Endothelial cell of umbilical vein (primary cell): Measurements from ENCODE around the gene SLC25A13. TPM values are rescaled to one million over a fixed set of nuclear protein-coding genes. Genes with fewer than 3 reads are reported as not detected.

Experiments used
- BruUV-seq: library from RNA; stranded (reverse); fragments of 400-500 nt; replicated peaks from 2 replicates; lab custom pipeline; 2021; lab: Mats Ljungman, UMichigan
- CTCF ChIA-PET: fragments of 300-600, 350-600 bp; sonication (Branson Sonifier 250); formaldehyde crosslinking; loops from one replicate; lab custom pipeline; 2021; ENCODE audit warnings: antibody characterized with exemption, inconsistent platforms; lab: Charles Lee
- POLR2A ChIA-PET: fragments of 300-600, 350-600 bp; sonication (Branson Sonifier 250); formaldehyde crosslinking; loops from one replicate; lab custom pipeline; 2021; ENCODE audit warnings: antibody characterized with exemption, inconsistent platforms; lab: Charles Lee
- DNase-seq: peaks from one replicate; pipeline ENCODE4 v3.0.0-alpha.2; 2011; ENCODE audit warnings: low read depth, low spot score
- FAIRE-seq: peaks from 2 replicates; lab custom pipeline; 2011; peaks lifted over from hg19 to GRCh38; lab: Jason Lieb, UNC
- H2AFZ ChIP-seq: 2 replicates; pipeline ENCODE4 v1.6.0; 2012; ENCODE audit warnings: low read depth, low read length, control low read depth, inconsistent platforms
- H3K27ac ChIP-seq: 2 replicates; pipeline ENCODE4 v1.5.1; 2011; ENCODE audit warnings: low read depth, mild to moderate bottlenecking, control low read depth, low read length, moderate library complexity; ENCODE audit not compliant: insufficient read depth
- H3K27me3 ChIP-seq, 2 experiments: 2 replicates each; pipeline versions ENCODE4 v1.6.0 to v1.6.1; 2011; ENCODE audit warnings: low read length in 2 of 2, mixed read lengths in 1 of 2; ENCODE audit not compliant: control insufficient read depth in 2 of 2, insufficient read depth in 2 of 2
- H3K36me3 ChIP-seq, 2 experiments: 2 replicates in 1 of 2; 3 replicates in 1 of 2; pipeline ENCODE4 v1.5.1; 2011; ENCODE audit warnings: low read length in 2 of 2, mild to moderate bottlenecking in 1 of 2, moderate library complexity in 1 of 2; ENCODE audit not compliant: control insufficient read depth in 2 of 2, insufficient read depth in 2 of 2; ENCODE audit errors: extremely low read depth in 1 of 2
- H3K4me1 ChIP-seq: 3 replicates; pipeline ENCODE4 v1.5.1; 2011; ENCODE audit warnings: mild to moderate bottlenecking, low read length; ENCODE audit not compliant: control insufficient read depth, insufficient read depth; ENCODE audit errors: extremely low read depth
- H3K4me2 ChIP-seq: 2 replicates; pipeline ENCODE4 v1.6.1; 2011; ENCODE audit warnings: low read length, control low read depth, mixed read lengths; ENCODE audit not compliant: insufficient read depth
- H3K4me3 ChIP-seq, 3 experiments: fragments of 200-600 bp in 1 of 3; sonication (generic), shearing (Covaris generic) in 1 of 3; replicated peaks in 1 of 3; 2 replicates each; pipeline ENCODE4 v1.5.1; 2011 to 2016; ENCODE audit warnings: control low read depth in 3 of 3, low read length in 3 of 3, mild to moderate bottlenecking in 2 of 3, inconsistent platforms in 1 of 3, low read depth in 1 of 3, moderate library complexity in 1 of 3; ENCODE audit not compliant: insufficient read depth in 1 of 3
- H3K79me2 ChIP-seq: 2 replicates; pipeline ENCODE4 v1.6.0; 2012; ENCODE audit warnings: low read length, inconsistent platforms; ENCODE audit not compliant: control insufficient read depth, insufficient read depth
- H3K9ac ChIP-seq: replicated peaks from 2 replicates; pipeline ENCODE3; 2011; ENCODE audit warnings: low read length, control low read depth; ENCODE audit not compliant: insufficient read depth; ENCODE audit errors: extremely low read depth
- H3K9me1 ChIP-seq: replicated peaks from 3 replicates; pipeline ENCODE4 v1.6.0; 2011; ENCODE audit warnings: mild to moderate bottlenecking, low read length; ENCODE audit not compliant: control insufficient read depth, insufficient read depth; ENCODE audit errors: extremely low read depth
- H3K9me3 ChIP-seq: replicated peaks from 2 replicates; pipeline ENCODE4 v1.5.1; 2012; ENCODE audit warnings: low read length, inconsistent platforms; ENCODE audit not compliant: control insufficient read depth, insufficient read depth
- H4K20me1 ChIP-seq: replicated peaks from 2 replicates; pipeline ENCODE3; 2011; ENCODE audit warnings: mild to moderate bottlenecking, low read length; ENCODE audit not compliant: control insufficient read depth, insufficient read depth; ENCODE audit errors: extremely low read depth
- CTCF ChIP-seq, 2 donors: IDR thresholded peaks; 1 replicate in 1 of 2; 2 replicates in 1 of 2; pipeline ENCODE4 v1.5.1; 2011; ENCODE audit warnings: low read length in 2 of 2, mild to moderate bottlenecking in 2 of 2, moderate library complexity in 2 of 2, control low read depth in 1 of 2, inconsistent platforms in 1 of 2, low read depth in 1 of 2; ENCODE audit not compliant: insufficient read depth in 1 of 2; ENCODE audit errors: extremely low read depth in 1 of 2
- EZH2 ChIP-seq: IDR thresholded peaks from 2 replicates; pipeline ENCODE4 v1.6.1; 2012; ENCODE audit warnings: borderline replicate concordance, low read depth, mild to moderate bottlenecking, moderate library complexity, low read length, inconsistent platforms; ENCODE audit not compliant: severe bottlenecking
- FOS ChIP-seq: IDR thresholded peaks from 2 replicates; pipeline ENCODE4 v1.6.1; 2011; ENCODE audit warnings: mild to moderate bottlenecking, low read length, moderate library complexity, borderline replicate concordance; ENCODE audit not compliant: insufficient read depth
- GATA2 ChIP-seq: IDR thresholded peaks from 2 replicates; pipeline ENCODE4 v1.7.0; 2011; ENCODE audit warnings: low read depth, mild to moderate bottlenecking, moderate library complexity, mixed read lengths, low read length; ENCODE audit not compliant: insufficient read length, insufficient read depth
- JUN ChIP-seq: IDR thresholded peaks from 2 replicates; pipeline ENCODE4 v1.6.1; 2011; ENCODE audit warnings: borderline replicate concordance, low read depth; ENCODE audit not compliant: insufficient read length, insufficient read depth
- MYC ChIP-seq: IDR thresholded peaks from one replicate; pipeline ENCODE4 v1.6.1; 2011; ENCODE audit warnings: mild to moderate bottlenecking, low read depth, low read length
- POLR2A ChIP-seq: IDR thresholded peaks from 2 replicates; pipeline ENCODE4 v1.6.1; 2012; ENCODE audit warnings: low read depth, mild to moderate bottlenecking, control low read depth, low read length
- POLR2AphosphoS5 ChIP-seq: IDR thresholded peaks from 2 replicates; pipeline ENCODE4 v1.6.1; 2012; ENCODE audit warnings: low read depth, mild to moderate bottlenecking, control low read depth, low read length, moderate library complexity; ENCODE audit not compliant: insufficient read depth
- dilution Hi-C: fragments of 300-500 bp; cut with MboI; formaldehyde crosslinking; loops from one replicate; pipeline ENCODE4 v1.15.0; 2019; ENCODE audit warnings: low sequenced_read_pairs; ENCODE audit not compliant: extremely low pct_ligation_motif_present
- intact Hi-C: fragments of 100-400 bp; cut with micrococcal nuclease; formaldehyde crosslinking; loops from one replicate; pipeline ENCODE4 v1.10.0; 2022
- polyA plus RNA-seq, 4 experiments: library from polyadenylated mRNA; depleted of rRNA in 3 of 4; stranded (reverse) in 3 of 4; unstranded in 1 of 4; fragments of >200 nt; gene quantifications; 2 replicates each; pipeline versions ENCODE4 v1.2.1 to v1.2.3, GENCODE V29; 2011 to 2012; ENCODE audit warnings: missing spikeins in 1 of 4
- total RNA-seq: library from RNA; stranded (reverse); gene quantifications from 2 replicates; pipeline ENCODE4 v1.2.3, GENCODE V29; 2021
- TF ChIP-seq, protein P1 (sequence below): IDR thresholded peaks from 2 replicates; pipeline ENCODE4 v1.6.1; 2011; ENCODE audit not compliant: insufficient read depth, insufficient read length

Gene SLC25A13
- total and polyA plus RNA-seq, 2 donors (not counting 3 experiments of a cell fraction or from before 2014, with no cell fraction given): 13.2 to 34.4 TPM

DNA sequence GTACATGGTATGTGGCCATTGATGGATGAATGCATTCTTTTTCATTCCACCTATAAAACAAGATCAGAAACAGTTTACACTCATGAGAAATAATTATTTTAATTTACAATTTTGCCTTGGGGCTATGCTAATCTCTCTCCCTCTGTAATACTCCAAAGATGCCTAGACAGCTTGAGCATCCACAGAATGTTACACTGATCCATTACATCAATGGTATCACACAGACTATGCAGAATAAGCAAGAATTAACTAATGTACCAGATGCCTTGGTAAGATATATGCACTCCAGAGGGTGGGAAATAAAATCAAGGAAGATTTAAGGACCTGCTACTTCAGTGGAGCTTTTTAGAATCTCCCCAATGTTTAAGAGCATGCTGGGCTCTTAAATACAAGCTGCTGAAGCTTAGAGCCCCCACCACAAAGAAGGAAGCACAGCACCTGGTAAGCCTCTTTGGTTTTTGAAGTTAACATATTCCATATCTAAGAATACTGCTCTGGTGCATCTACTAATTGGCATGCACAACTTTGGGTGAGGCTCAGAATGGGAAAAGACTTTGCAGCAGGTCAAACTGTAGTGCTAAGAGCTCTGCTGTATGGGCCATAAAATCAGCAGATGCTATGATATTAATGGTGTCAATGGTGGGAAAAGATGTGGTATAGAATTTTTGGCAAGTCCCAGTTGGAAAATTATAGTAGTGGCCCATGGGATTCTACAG is 219.6 kb downstream of the SLC25A13 start:
- POLR2A ChIA-PET: no interaction called here
- H3K9me3 ChIP-seq: no peaks in the 10 kb centered on the region
- no peak overlapping the region for H2AFZ ChIP-seq
- TF ChIP-seq GATA2 (no peak), POLR2AphosphoS5 (no peak), POLR2A (no peak), MYC (no peak), CTCF (IDR thresholded peaks at IDR 0.05; ENCODE audit: extremely low read depth in 1 of 2, insufficient read depth in 1 of 2, low read depth in 1 of 2, low read length in 2 of 2) (no peak), FOS (no peak), EZH2 (no peak), JUN (no peak)
- TF ChIP-seq, protein P1, sequence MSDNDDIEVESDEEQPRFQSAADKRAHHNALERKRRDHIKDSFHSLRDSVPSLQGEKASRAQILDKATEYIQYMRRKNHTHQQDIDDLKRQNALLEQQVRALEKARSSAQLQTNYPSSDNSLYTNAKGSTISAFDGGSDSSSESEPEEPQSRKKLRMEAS: no peak
- FAIRE-seq (no peak), DNase-seq (no peak)
- no TSS peak for BruUV-seq
- CTCF ChIA-PET: no interaction called here
- H3K27me3 ChIP-seq: no peaks in the 10 kb centered on the region
- no peaks in the 10 kb centered on the region for H4K20me1 ChIP-seq
- no peak overlapping the region for H3K4me2 ChIP-seq
- dilution Hi-C loops (no loop called here), intact Hi-C loops (no loop called here)
- no peak overlapping the region for H3K9ac ChIP-seq
- H3K4me3 ChIP-seq: no peak overlapping the region
- no peaks in the 10 kb centered on the region for H3K36me3 ChIP-seq
- no peaks in the 10 kb centered on the region for H3K4me1 ChIP-seq
- no peaks in the 10 kb centered on the region for H3K9me1 ChIP-seq
- no peaks in the 10 kb centered on the region for H3K79me2 ChIP-seq
- H3K27ac ChIP-seq: no peak overlapping the region
